GM18858 (cell line): ENCODE data around the gene OPA3.

Source experiments
- ATAC-seq: cut with Tn5 transposase; IDR thresholded peaks from one replicate; pipeline ENCODE4 v1.9.1; 2021; ENCODE audit not compliant: unreplicated experiment

Gene OPA3

GRCh38 chr19:45568732-45569131 is 15.9 kb downstream of the OPA3 start:
- no peak for ATAC-seq

- no peak for ATAC-seq
Observed at GRCh38 chr19:45567609-45568008, 17.0 kb downstream of the OPA3 start.

GRCh38 chr19:45564131-45564780 is 20.3 kb downstream of the OPA3 start:
- ATAC-seq = no peak

- ATAC-seq = no peak
Observed at GRCh38 chr19:45560686-45561085, 23.9 kb downstream of the OPA3 start.

- ATAC-seq = no peak
Observed at GRCh38 chr19:45560038-45560437, 24.6 kb downstream of the OPA3 start.

- no peak for ATAC-seq
Observed at GRCh38 chr19:45558399-45558878, 26.2 kb downstream of the OPA3 start.

- ATAC-seq = no peak
Observed at GRCh38 chr19:45556835-45557234, 27.8 kb downstream of the OPA3 start.

- no peak for ATAC-seq
Observed at GRCh38 chr19:45554481-45554880, 30.1 kb downstream of the OPA3 start.

DNA sequence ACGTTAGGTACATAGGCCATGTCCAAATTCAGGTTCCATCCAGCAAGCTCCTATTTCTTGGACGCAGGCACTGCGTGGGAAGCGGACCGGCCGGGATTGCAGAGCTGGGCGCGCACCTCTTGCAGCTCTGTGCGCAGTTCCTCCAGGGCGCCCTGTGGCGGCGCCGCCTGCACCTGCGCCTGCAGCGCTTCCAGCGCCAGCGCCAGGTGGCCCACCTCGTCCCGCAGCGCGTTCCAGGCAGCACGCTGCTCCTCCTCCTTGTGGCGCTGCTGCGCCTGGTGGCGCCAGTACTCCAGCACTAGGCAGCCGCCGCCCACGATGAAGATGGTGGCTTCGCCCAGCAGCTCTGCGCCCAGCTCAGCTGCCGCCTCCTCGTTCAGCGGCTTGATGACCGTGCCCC is 31.1 kb downstream of the OPA3 start:
- ATAC-seq = no peak

DNA sequence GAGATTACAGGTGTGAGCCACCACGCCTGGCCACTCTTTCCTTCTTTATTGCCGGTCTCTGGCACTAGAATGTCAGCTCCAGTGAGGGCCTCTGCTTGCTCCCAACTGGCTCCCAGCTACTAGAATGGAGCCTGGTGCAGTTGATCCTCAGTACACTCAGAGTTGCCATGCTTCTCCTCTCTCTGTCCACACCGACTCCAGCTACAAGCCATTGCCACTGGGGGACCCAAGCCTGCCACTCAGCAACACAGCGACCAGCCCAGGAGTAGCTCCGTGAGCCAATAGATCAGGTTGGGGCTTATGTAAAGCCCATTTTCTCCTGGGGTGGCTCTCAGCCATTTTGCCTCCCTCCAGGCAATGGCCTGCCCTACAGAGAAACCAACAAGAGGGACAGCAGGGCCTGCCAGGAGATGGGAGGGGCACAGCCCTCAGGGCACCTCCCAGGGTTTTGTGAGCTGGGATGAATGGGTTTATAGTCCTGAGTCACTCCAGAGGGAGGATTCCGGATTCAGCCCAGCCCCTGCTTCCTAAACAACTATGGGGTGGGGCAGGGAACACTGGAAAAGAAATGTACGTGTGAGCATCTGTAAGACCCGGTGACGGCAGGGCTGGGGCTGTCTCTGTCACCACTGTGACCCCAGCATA is 36.5 kb downstream of the OPA3 start:
- ATAC-seq = no peak

- ATAC-seq = no peak
Observed at GRCh38 chr19:45547211-45547770, 37.3 kb downstream of the OPA3 start.

DNA sequence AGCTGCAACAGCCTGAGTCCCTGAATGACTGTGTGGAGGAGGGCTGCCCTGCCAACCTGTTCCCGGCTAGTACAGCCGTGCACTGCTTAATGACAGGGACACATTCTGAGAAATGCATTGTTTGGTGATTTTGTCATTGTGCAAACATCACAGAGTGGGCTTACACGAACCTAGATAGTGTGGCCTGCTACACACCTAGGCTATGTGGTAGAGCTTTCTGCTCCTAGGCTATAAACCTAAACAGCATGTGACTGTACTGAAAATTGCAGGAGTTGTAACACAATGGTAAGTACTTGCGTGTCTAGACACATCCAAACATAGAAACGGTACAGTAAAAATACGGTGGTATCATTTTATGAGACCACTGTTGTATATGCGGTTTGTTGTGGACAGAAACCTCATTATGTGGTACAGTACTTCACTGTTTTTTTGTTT is 42.4 kb downstream of the OPA3 start:
- no peak for ATAC-seq

GRCh38 chr19:45539459-45539858 is 45.1 kb downstream of the OPA3 start:
- no peak for ATAC-seq

DNA sequence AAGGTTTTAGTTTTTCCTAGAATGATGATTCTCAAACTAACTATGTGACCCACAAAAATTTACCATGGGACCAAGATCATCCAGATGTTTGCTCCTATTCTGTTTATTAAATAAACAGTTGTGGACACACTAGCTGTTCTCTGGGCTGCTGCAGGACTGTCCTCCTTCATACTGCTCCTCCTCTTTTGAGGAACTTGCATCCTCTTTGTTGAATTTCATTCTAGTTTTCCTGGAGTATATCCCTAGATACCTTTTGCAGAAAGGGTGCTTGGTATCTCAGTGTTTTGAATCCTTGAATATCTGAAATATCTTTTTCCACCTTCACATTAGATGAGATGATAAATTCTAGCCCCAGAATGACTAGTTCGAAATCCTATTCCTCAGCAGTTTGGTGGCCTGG is 53.3 kb downstream of the OPA3 start:
- ATAC-seq = no peak

DNA sequence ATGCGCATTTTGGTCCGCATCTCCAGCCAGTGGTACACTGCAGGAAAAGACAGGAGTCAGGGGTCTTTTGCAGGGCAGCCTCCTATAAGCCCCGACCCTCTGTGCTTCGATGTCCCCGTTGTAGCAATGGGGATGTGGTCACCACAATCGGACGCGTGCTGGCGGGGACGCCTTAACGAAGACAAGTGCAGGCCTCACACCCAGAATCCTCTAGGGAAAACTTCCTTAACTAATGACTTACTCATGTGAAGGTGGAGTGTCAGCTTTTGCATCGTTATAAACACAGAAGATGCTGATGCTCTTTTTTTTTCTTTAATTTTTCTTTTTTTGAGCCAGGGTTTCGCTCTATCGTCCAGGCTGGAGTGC is 55.2 kb downstream of the OPA3 start:
- no peak for ATAC-seq

- ATAC-seq = no peak
Observed at GRCh38 chr19:45528744-45529419, 55.7 kb downstream of the OPA3 start.

- no peak for ATAC-seq
Observed at GRCh38 chr19:45528149-45528743, 56.4 kb downstream of the OPA3 start.

GRCh38 chr19:45527731-45528130 is 56.9 kb downstream of the OPA3 start:
- no peak for ATAC-seq

DNA sequence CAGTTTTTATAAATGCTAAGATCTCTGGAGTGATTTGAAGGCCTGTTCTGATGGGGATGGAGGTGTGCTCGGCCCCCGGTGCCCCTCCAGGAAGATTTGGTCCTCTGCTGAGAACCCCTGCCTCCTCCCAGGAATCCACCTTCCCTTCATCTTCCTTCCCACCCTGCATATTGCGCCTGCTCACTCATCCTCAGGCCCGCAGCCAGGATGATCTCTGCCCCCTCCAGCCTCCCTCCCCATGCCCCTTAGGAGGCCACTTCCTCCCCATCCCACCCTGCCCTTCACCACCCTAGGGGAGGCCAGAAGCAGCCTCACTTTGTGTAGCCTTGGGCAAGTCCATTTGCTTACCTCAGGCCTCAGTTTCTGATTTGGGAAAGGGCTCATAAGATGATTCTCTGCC is 57.6 kb downstream of the OPA3 start:
- no peak for ATAC-seq

- no peak for ATAC-seq
Observed at GRCh38 chr19:45526143-45526542, 58.5 kb downstream of the OPA3 start.

- no peak for ATAC-seq
Observed at GRCh38 chr19:45524575-45525129, 60.0 kb downstream of the OPA3 start.
